K562 treated with DMSO at 1 percent for 4 hours (cell line): ENCODE results near the gene DFFA. TPM values are rescaled to one million over a fixed set of nuclear protein-coding genes. Genes with fewer than 3 reads are reported as not detected.

Experiments
- total RNA-seq: library from RNA; unstranded; fragments of 300-600 nt; gene quantifications from 2 replicates; pipeline ENCODE4 v1.2.3, GENCODE V29; 2022; ENCODE audit not compliant: insufficient read depth

The DFFA gene, protein sequence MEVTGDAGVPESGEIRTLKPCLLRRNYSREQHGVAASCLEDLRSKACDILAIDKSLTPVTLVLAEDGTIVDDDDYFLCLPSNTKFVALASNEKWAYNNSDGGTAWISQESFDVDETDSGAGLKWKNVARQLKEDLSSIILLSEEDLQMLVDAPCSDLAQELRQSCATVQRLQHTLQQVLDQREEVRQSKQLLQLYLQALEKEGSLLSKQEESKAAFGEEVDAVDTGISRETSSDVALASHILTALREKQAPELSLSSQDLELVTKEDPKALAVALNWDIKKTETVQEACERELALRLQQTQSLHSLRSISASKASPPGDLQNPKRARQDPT
- 15.4 and 19.6 TPM in 2 replicates for total RNA-seq

DNA sequence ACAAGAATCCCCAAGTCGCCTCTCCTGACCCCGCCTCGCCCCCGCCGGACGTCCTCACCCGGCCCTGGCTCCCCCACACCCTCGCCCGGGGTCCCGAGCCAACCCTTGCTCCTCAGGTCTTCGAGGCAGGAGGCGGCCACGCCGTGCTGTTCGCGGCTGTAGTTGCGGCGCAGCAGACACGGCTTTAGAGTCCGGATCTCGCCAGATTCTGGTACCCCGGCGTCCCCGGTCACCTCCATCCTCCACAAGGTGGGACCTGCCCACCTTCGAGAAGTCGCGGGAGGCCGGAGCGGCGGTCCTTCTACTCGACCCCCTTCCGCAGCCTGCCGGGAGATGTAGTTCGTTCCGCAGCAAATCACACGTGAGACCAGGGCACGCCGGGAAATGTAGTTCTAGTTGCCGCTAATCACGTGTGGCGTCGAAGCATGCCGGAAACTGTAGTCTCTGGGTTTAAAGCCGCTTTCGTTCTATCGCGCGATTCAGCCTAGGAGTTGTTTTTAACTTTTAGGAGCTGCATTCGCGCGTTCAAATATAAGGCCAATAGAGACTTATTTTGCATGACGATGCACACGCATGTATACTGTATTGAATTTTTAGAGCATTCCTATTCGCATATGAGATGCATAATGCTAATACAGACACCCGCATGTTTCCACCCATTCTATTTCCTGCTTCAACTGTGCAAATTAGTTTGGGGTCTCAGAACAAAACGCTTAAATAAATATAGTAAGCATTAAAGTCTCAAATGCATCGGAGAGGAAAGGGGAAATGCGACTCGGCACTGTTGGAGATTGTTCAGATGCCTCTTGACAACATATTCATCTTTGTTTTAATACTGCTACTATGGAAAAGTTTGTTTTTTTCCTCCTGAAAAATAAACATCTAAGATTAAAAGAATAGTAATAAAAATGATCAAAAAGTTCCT, at the start of gene DFFA:
Gene DFFA (minus strand): TSS at position 310 of the 925 bp plus-strand sequence. CDS start 71 bp downstream, at position 239.

DNA sequence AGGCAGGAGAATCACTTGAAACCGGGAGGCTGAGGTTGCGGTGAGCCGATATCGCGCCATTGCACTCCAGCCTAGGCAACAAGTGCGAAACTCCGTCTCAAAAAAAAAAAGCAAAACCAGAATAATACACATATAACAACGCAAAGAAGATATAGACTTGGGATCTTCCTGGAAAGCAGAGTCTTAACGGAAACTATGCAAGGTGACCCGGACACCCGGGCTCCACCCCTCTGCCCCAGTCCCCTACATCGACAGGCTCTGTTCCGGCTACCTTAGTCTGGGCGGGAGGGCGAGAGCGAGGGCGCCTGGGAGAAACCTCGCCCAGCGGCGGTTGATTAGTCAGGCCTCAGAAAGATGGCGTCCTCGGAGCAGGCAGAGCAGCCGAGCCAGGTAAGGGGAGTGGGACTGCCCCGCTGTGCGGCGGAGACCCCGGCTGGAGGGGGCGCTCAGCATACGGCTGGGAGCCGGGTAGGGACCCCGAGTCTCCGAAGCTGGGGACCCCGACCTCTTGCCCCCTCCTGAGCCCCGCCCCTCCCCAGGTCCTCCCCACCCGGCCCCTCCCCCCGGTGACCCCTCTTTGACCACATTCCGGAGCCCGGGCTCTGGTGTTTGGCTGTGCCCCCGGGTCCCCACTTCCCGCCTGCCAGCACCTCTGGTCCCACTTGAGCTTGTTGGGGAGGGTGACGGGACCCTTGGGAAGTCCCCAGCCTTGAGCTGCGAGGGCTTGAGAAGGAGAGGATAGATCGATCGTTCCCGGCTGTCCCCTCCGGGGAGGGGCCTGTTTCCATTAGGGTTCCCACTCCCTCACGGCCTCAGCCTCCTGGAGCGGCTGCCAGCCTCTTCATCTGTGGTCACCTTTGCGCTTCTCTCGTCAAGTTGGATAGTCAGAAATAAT, 2.5 kb upstream of the DFFA start, which contains the start of gene PEX14:
Gene PEX14 (plus strand): TSS at position 338 of the 895 bp plus-strand sequence. CDS start 17 bp downstream, at position 355.

DNA sequence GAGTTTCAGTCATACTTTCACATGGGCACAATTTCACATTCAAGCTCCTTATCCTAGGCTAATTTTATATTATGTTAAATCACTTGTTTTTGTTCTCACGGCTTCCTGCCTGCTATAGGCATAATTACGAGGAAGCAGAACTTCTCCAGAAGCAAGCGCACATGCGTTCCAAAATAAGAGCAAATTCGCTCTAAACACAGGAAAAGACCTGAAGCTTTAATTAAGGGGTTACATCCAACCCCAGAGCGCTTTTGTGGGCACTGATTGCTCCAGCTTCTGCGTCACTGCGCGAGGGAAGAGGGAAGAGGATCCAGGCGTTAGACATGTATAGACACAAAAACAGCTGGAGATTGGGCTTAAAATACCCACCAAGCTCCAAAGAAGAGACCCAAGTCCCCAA, 22.6 kb downstream of the DFFA start, which contains the start of gene CORT:
Gene CORT (plus strand): TSS at position 281 of the 400 bp plus-strand sequence. CDS start 193 bp downstream, outside the sequence.

DNA sequence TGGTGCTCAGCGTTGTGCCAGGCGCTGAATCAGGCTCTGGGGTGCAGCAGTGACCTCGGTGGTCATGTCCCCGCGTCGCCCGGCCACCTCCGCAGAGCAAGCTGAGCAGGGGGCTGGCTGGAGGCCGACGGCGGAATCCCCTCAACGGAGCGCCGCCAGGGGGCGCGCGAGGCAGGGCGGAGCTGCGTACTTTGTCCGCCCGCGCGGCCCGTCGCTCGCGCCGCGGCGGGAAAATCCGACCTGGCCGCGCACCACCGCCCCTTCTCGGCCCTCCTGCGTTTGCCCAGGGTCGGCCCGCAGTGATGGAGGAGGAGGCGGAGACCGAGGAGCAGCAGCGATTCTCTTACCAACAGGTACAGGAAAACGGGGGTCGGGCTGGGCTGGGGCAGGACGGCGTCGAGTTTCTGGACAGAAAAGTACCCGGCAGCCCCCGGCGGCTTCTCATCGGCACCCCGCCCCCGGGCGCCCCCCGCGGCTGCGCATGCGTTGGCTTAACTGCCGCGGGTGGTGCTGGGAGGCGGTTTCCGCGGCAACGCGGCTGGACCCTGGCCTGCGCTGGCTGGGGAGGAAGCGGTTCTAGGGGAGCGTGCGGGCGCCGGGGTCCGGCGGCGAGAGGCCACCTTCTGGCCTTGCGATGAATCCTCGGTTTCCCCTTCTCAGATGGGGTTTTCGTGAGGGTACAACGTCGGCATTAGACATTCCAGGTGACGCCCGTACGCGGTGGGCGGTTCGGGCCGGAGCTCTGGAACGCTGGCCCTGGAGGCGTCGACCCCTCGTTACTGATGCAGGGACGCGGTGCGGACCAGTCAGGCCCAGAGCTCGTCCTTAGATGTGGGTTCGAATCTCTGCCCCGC, 41.9 kb downstream of the DFFA start, which contains the start of gene CENPS:
Gene CENPS (plus strand): TSS at position 218 of the 854 bp plus-strand sequence. CDS start 85 bp downstream, at position 303.

Other genes with a start within 250 kb of the DFFA start
- 421 and 440 TPM in 2 replicates for gene PGD, start 73.5 kb downstream of the DFFA start, total RNA-seq
- 16.4 and 26.2 TPM in 2 replicates for gene CENPS, start 42.1 kb downstream of the DFFA start, total RNA-seq
- gene CORT, start 22.5 kb downstream of the DFFA start, total RNA-seq: 0.79 TPM in 1 of 2 replicates, not detected in the other
- 38.6 and 38.8 TPM in 2 replicates for gene PEX14, start 2.4 kb upstream of the DFFA start, total RNA-seq